AG09309 (cell line): ENCODE data around the gene DUSP16.
A peak's percentile ranks its signal among the peaks of the same experiment; 100 is the strongest.

ENCODE experiments used
- DNase-seq: peaks from one replicate; pipeline ENCODE4 v3.0.0-alpha.2; 2010; ENCODE audit warnings: low read depth
- H3K4me3 ChIP-seq: 2 replicates; pipeline ENCODE4 v1.5.1; 2011; ENCODE audit warnings: mild to moderate bottlenecking, low read depth, low read length, moderate library complexity; ENCODE audit not compliant: control insufficient read depth
- TF ChIP-seq, protein P1 (sequence below): IDR thresholded peaks from 2 replicates; pipeline ENCODE4 v1.5.1; 2011; ENCODE audit warnings: mild to moderate bottlenecking, low read depth, low read length, inconsistent platforms; ENCODE audit not compliant: insufficient read depth, control insufficient read depth; ENCODE audit errors: missing control alignments

Gene DUSP16, protein sequence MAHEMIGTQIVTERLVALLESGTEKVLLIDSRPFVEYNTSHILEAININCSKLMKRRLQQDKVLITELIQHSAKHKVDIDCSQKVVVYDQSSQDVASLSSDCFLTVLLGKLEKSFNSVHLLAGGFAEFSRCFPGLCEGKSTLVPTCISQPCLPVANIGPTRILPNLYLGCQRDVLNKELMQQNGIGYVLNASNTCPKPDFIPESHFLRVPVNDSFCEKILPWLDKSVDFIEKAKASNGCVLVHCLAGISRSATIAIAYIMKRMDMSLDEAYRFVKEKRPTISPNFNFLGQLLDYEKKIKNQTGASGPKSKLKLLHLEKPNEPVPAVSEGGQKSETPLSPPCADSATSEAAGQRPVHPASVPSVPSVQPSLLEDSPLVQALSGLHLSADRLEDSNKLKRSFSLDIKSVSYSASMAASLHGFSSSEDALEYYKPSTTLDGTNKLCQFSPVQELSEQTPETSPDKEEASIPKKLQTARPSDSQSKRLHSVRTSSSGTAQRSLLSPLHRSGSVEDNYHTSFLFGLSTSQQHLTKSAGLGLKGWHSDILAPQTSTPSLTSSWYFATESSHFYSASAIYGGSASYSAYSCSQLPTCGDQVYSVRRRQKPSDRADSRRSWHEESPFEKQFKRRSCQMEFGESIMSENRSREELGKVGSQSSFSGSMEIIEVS

DNA sequence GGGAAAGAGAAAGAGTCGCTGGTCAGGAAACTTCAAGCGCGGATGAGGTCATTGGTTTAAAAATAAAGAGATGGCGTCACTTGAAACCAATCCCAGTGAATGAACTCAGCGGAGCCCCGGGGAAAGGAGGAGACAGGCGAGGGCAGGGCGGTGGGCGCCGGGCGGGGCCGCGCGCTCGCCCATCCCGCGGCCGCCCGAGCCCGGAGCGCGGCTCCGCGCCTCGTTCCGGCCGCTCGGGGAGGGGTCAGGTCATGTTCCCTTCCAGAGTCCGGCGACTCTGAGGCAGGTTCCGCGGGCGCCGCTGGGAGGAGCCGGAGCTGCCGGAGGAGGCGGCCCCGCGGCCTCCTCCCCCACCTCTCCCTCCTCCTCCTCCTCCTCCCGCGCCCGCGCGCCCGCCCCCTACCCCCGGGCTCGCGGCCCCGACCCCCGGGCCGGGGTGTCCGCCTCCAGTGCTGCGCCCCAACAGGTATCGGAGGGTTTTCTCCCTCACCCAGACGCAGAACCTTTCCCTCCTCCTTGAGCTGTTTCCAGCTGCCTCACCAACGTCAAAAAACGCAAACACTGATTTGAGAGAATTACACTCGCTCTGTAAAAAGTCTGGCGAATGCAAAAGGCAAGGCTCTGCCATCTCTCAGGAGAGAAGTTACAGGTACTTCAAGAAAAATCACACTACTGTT is at the start of gene DUSP16:
Gene DUSP16, minus strand, starts transcription at position 279 of the 677 bp plus-strand sequence. CDS start 41,765 bp downstream, outside the sequence.
- peak; percentile 69 for DNase-seq
- H3K4me3 ChIP-seq, result peak within 1 kb of the TSS; percentile 84
- TF ChIP-seq, protein P1, sequence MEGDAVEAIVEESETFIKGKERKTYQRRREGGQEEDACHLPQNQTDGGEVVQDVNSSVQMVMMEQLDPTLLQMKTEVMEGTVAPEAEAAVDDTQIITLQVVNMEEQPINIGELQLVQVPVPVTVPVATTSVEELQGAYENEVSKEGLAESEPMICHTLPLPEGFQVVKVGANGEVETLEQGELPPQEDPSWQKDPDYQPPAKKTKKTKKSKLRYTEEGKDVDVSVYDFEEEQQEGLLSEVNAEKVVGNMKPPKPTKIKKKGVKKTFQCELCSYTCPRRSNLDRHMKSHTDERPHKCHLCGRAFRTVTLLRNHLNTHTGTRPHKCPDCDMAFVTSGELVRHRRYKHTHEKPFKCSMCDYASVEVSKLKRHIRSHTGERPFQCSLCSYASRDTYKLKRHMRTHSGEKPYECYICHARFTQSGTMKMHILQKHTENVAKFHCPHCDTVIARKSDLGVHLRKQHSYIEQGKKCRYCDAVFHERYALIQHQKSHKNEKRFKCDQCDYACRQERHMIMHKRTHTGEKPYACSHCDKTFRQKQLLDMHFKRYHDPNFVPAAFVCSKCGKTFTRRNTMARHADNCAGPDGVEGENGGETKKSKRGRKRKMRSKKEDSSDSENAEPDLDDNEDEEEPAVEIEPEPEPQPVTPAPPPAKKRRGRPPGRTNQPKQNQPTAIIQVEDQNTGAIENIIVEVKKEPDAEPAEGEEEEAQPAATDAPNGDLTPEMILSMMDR, result no peak

DNA sequence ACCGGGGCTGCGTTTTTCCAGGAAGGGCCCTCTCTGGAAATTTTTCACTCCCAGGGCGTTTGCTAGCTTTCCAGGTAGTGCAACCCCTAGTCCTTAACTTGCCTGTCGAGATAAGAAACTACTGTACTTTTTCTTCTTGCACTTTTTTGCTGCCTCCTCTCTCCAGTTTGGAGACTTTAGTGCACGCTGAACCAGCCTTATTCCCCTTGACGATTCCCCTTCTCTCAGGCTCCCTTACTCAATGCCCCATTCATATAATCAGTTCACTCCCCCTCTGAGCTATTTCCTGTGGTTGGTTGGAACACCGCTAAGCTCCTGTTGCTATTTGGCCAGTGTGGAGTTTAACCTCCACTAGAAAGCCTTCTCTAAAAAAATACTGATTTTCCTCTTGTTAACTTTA is 49.7 kb upstream of the DUSP16 start:
- DNase-seq, result no peak
- H3K4me3 ChIP-seq, result peak overlapping the region; percentile 61
- TF ChIP-seq, protein P1, result no peak

DNA sequence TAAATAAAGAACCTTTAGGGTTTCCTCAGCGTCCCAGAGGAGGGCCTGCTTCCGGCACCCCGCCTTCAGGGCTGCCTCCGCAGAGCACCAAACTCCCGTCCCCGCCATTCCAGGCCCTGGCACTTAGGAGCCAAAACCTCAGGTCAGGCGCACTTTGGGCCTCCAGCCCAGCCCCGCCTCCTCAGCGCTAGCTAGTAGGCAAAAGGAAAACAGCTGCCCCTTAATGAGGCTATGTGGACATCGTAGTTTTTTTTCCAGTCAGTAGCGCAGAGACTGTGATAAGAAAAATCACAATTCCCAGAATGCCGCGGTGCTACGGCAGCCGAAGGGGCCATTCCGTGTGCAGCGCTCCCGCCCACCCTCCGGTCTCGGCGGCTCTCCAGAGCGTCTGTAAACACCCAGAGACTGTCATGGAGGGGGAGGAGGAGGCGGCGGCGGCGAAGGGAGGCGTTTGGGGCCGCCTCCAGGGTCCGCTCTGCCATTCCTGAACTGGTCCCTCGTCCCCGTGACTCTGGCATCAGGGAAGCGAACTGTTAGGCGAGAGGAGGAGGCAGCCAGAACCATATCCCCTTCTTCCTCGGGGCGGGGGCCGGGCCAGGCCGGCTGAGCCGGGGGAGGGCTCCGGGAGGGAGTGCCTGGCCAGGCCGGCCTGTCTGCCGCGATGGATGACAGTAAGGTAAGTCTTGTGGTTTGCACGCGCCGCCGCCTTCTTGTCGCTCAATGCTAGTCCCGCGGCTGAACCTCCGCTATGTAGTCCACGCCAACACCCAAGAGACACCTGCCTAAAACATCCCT is 49.0 kb upstream of the DUSP16 start, which contains the start of gene CREBL2:
Gene CREBL2, plus strand, starts transcription at position 365 of the 795 bp plus-strand sequence. Its CDS starts 297 bp downstream, at position 662.
- TF ChIP-seq, protein P1, result no peak
- DNase-seq, result peak; percentile 85
- H3K4me3 ChIP-seq, result peak within 1 kb of the TSS; percentile 61

DNA sequence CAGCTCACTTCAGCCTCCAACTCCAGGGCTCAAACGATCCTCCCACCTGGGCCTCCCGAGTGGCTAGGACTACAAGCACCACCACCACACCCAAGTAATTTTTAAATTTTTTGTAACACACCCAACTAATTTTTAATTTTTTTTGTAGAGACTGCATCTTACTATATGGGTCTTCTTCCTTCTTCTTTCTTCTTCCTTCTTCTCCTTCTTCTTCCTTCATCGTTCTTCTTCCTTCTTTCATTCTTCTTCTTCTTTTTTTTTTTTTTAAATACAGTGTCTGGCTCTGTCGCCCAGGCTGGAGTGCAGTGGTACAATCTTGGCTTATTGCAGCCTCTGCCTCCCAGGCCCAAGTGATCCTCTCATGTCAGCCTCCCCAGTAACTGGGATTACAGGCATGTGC is 48.0 kb upstream of the DUSP16 start:
- TF ChIP-seq, protein P1, result no peak
- no peak for DNase-seq
- H3K4me3 ChIP-seq, result no peak overlapping the region

DNA sequence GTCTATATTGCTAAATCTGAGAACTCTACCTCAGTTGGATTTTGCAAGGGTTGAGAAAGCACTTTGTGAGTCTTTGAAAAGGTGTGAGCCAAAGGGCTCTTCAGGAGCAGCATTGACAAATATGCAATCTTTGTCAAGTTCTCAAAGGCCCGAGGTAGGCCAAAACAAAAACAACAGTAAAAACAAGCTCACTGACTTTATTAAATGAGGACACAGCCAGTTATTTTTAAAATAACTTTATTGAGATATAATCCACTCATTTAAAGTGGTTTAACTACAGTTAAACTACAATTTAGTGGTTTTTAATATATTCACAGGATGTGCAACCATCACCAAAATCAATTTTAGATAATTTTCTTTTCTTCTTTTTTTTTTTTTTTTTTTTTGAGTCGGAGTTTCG is 47.0 kb upstream of the DUSP16 start:
- DNase-seq, result no peak
- TF ChIP-seq, protein P1, result no peak
- no peak overlapping the region for H3K4me3 ChIP-seq

DNA sequence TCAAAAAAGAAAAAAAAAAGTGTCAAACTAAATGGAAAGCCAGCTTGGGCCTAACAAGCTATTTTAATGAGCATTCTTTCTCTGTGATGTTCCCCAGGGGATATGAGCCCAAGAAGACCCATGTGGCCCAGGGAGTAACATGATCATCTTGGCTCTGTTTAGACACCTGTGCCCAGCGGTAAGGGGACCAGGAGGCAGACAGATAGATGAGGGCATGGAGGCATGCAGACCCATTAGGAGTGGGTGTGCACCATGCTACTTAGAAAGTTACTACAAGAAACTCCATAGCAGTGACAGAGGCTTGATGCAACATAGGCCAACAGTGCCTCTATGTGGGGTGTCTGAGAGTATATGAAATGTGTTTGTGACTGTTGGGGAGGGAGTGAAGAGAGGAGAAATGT is 45.9 kb upstream of the DUSP16 start:
- H3K4me3 ChIP-seq, result no peak overlapping the region
- TF ChIP-seq, protein P1, result peak; percentile 11
- no peak for DNase-seq
